Skeletal muscle satellite cell (primary cell): ENCODE results near the gene MTA2.

ENCODE experiments used
- H3K27me3 ChIP-seq: 2 replicates; pipeline ENCODE4 v1.7.0; 2013; ENCODE audit warnings: low read length; ENCODE audit not compliant: control insufficient read depth, insufficient read depth
- H3K36me3 ChIP-seq: 2 replicates; pipeline ENCODE4 v1.7.0; 2013; ENCODE audit warnings: mild to moderate bottlenecking, control low read depth, low read length; ENCODE audit not compliant: insufficient read depth
- H3K4me1 ChIP-seq: 2 replicates; pipeline ENCODE4 v1.7.0; 2013; ENCODE audit warnings: low read length; ENCODE audit not compliant: control insufficient read depth, insufficient read depth
- H3K4me2 ChIP-seq: 2 replicates; pipeline ENCODE4 v1.7.0; 2013; ENCODE audit warnings: mild to moderate bottlenecking, low read length
- H3K4me3 ChIP-seq: 2 replicates; pipeline ENCODE4 v1.7.0; 2013; ENCODE audit warnings: low read length
- H3K9ac ChIP-seq: 2 replicates; pipeline ENCODE4 v1.7.0; 2013; ENCODE audit warnings: mild to moderate bottlenecking, low read depth, low read length, moderate library complexity
- H3K9me3 ChIP-seq: replicated peaks from 2 replicates; pipeline ENCODE4 v1.7.0; 2013; ENCODE audit warnings: mild to moderate bottlenecking, control low read depth, low read length

MTA2 gene

GRCh38 chr11:62611705-62612365 lies 10.2 kb upstream of the MTA2 start:
- Histone ChIP-seq H3K36me3 (peaks cover 36% of the 10 kb centered on the region), H3K4me1 (peaks cover 30% of the 10 kb centered on the region)

GRCh38 chr11:62610814-62611704 lies 9.4 kb upstream of the MTA2 start:
- no peaks in the 10 kb centered on the region for H3K9me3 ChIP-seq
- H3K36me3 ChIP-seq, result peaks cover 39% of the 10 kb centered on the region
- H3K27me3 ChIP-seq, result no peaks in the 10 kb centered on the region
- H3K9ac ChIP-seq, result peak overlapping the region; percentile 88
- peak overlapping the region; percentile 85 for H3K4me2 ChIP-seq
- H3K4me3 ChIP-seq, result peak overlapping the region; percentile 74
- peaks cover 30% of the 10 kb centered on the region for H3K4me1 ChIP-seq

More at GRCh38 chr11:62611705-62612365, 10.2 kb upstream of the MTA2 start:
- Histone ChIP-seq H3K4me3 (peak overlapping the region; percentile 74), H3K27me3 (no peaks in the 10 kb centered on the region), H3K9me3 (no peaks in the 10 kb centered on the region), H3K4me2 (peak overlapping the region; percentile 85), H3K9ac (peak overlapping the region; percentile 88)

- no peaks in the 10 kb centered on the region for H3K9me3 ChIP-seq
- H3K9ac ChIP-seq, result no peak overlapping the region
- no peaks in the 10 kb centered on the region for H3K27me3 ChIP-seq
- H3K4me2 ChIP-seq, result no peak overlapping the region
- peaks cover 46% of the 10 kb centered on the region for H3K36me3 ChIP-seq
- peaks cover 30% of the 10 kb centered on the region for H3K4me1 ChIP-seq
- H3K4me3 ChIP-seq, result no peak overlapping the region
Measured at GRCh38 chr11:62610403-62610802, 8.7 kb upstream of the MTA2 start.

GRCh38 chr11:62608776-62609175 lies 7.1 kb upstream of the MTA2 start:
- H3K4me3 ChIP-seq, result no peak overlapping the region
- no peaks in the 10 kb centered on the region for H3K9me3 ChIP-seq
- no peak overlapping the region for H3K9ac ChIP-seq
- no peak overlapping the region for H3K4me2 ChIP-seq
- H3K27me3 ChIP-seq, result no peaks in the 10 kb centered on the region
- peaks cover 61% of the 10 kb centered on the region for H3K36me3 ChIP-seq
- H3K4me1 ChIP-seq, result peaks cover 25% of the 10 kb centered on the region

GRCh38 chr11:62607714-62608113 lies 6.0 kb upstream of the MTA2 start:
- Histone ChIP-seq H3K4me3 (no peak overlapping the region), H3K9me3 (no peaks in the 10 kb centered on the region), H3K4me1 (peaks cover 24% of the 10 kb centered on the region), H3K9ac (no peak overlapping the region), H3K4me2 (peak overlapping the region; percentile 23), H3K36me3 (peaks cover 71% of the 10 kb centered on the region), H3K27me3 (no peaks in the 10 kb centered on the region)

GRCh38 chr11:62605902-62606301 lies 4.2 kb upstream of the MTA2 start:
- no peak overlapping the region for H3K9ac ChIP-seq
- H3K4me2 ChIP-seq, result no peak overlapping the region
- no peak overlapping the region for H3K4me3 ChIP-seq
- H3K36me3 ChIP-seq, result peaks cover 69% of the 10 kb centered on the region
- H3K4me1 ChIP-seq, result peaks cover 26% of the 10 kb centered on the region
- no peaks in the 10 kb centered on the region for H3K27me3 ChIP-seq
- H3K9me3 ChIP-seq, result no peaks in the 10 kb centered on the region

GRCh38 chr11:62605467-62605866 lies 3.8 kb upstream of the MTA2 start:
- H3K4me2 ChIP-seq, result no peak overlapping the region
- peaks cover 24% of the 10 kb centered on the region for H3K4me1 ChIP-seq
- peaks cover 64% of the 10 kb centered on the region for H3K36me3 ChIP-seq
- H3K27me3 ChIP-seq, result no peaks in the 10 kb centered on the region
- no peak overlapping the region for H3K9ac ChIP-seq
- H3K9me3 ChIP-seq, result no peaks in the 10 kb centered on the region
- no peak overlapping the region for H3K4me3 ChIP-seq

- Histone ChIP-seq H3K36me3 (peaks cover 64% of the 10 kb centered on the region), H3K4me1 (peaks cover 30% of the 10 kb centered on the region), H3K4me3 (no peak overlapping the region), H3K27me3 (no peaks in the 10 kb centered on the region), H3K4me2 (no peak overlapping the region), H3K9me3 (no peaks in the 10 kb centered on the region), H3K9ac (no peak overlapping the region)
Measured at GRCh38 chr11:62604460-62605120, 2.9 kb upstream of the MTA2 start.

- Histone ChIP-seq H3K9me3 (no peaks in the 10 kb centered on the region), H3K4me2 (no peak overlapping the region), H3K9ac (no peak overlapping the region), H3K4me1 (peaks cover 36% of the 10 kb centered on the region), H3K36me3 (peaks cover 60% of the 10 kb centered on the region), H3K4me3 (no peak overlapping the region), H3K27me3 (no peaks in the 10 kb centered on the region)
Measured at GRCh38 chr11:62603776-62604299, 2.2 kb upstream of the MTA2 start.

GRCh38 chr11:62603072-62603408 lies 1.4 kb upstream of the MTA2 start:
- Histone ChIP-seq H3K4me1 (peaks cover 38% of the 10 kb centered on the region), H3K4me3 (peak overlapping the region; percentile 68), H3K27me3 (no peaks in the 10 kb centered on the region), H3K36me3 (peaks cover 61% of the 10 kb centered on the region), H3K9me3 (no peaks in the 10 kb centered on the region), H3K9ac (peak overlapping the region; percentile 99), H3K4me2 (peak overlapping the region; percentile 85)
